ENCODE data around the gene CCT7. TPM values are rescaled to one million over a fixed set of nuclear protein-coding genes. Genes with fewer than 3 reads are reported as not detected.
"Not testable (repeated sequence)": the region's sequence is repeated elsewhere in the genome, so short reads cannot be mapped to it uniquely, and the experiment has no call there.

CCT7 gene
- polyA plus RNA-seq, 1 of the 3 experiments (the other 2 are of a cell fraction), result 369 TPM

GRCh38 chr2:73260338-73260984 is 26.4 kb downstream of the CCT7 start (continued):
- TF ChIP-seq, protein P1, sequence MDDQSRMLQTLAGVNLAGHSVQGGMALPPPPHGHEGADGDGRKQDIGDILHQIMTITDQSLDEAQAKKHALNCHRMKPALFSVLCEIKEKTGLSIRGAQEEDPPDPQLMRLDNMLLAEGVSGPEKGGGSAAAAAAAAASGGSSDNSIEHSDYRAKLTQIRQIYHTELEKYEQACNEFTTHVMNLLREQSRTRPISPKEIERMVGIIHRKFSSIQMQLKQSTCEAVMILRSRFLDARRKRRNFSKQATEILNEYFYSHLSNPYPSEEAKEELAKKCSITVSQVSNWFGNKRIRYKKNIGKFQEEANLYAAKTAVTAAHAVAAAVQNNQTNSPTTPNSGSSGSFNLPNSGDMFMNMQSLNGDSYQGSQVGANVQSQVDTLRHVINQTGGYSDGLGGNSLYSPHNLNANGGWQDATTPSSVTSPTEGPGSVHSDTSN (IDR thresholded peaks at IDR 0.05), result no peak
- TF ChIP-seq, protein P2, sequence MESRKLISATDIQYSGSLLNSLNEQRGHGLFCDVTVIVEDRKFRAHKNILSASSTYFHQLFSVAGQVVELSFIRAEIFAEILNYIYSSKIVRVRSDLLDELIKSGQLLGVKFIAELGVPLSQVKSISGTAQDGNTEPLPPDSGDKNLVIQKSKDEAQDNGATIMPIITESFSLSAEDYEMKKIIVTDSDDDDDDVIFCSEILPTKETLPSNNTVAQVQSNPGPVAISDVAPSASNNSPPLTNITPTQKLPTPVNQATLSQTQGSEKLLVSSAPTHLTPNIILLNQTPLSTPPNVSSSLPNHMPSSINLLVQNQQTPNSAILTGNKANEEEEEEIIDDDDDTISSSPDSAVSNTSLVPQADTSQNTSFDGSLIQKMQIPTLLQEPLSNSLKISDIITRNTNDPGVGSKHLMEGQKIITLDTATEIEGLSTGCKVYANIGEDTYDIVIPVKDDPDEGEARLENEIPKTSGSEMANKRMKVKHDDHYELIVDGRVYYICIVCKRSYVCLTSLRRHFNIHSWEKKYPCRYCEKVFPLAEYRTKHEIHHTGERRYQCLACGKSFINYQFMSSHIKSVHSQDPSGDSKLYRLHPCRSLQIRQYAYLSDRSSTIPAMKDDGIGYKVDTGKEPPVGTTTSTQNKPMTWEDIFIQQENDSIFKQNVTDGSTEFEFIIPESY (IDR thresholded peaks at IDR 0.05; ENCODE audit: borderline replicate concordance, low read depth), result no peak
- TF ChIP-seq CHD2 (IDR thresholded peaks at IDR 0.05; ENCODE audit: low read length, partially characterized antibody), result no peak

DNA sequence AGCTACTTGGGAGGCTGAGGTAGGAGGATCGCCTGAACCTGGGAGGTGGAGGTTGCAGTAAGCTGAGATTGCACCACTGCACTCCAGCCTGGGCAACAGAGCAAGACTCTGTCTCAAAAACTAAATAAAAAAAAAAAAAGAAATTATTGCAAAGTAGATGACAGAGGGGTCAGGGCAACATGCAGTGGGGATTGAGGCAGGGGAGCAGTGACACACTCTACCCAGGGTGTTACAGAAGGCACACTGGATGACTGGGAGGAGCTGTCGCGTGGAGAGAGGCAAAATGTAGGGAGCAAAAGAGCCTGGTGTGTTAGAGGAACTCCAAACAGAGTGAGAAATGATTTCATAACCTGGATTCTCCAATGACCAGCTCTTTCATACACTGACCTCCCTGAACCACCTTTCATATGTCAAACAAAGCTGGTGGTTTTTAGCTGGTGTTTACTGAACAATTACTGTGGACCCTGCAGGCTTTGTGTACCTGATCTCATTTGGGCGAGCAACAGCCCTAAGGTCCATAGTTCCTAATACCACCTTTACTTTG is 28.1 kb downstream of the CCT7 start:
- H3K27ac ChIP-seq (ENCODE audit: low read depth in 2 of 2, low read length in 1 of 2), result no peak overlapping the region
- no peak overlapping the region for H3K9ac ChIP-seq
- no peaks in the 10 kb centered on the region for H4K20me1 ChIP-seq (ENCODE audit: insufficient read depth)
- H3K4me1 ChIP-seq (ENCODE audit: control insufficient read depth in 1 of 2, insufficient read depth in 2 of 2, low read depth in 1 of 2, low read length in 1 of 2), result no peaks in the 10 kb centered on the region; a peak in 1 of 4 replicates
- H3K9me3 ChIP-seq, result no peaks in the 10 kb centered on the region
- H3K27me3 ChIP-seq (ENCODE audit: insufficient read depth), result no peaks in the 10 kb centered on the region
- H3K4me2 ChIP-seq, result no peak overlapping the region
- H3K9me2 ChIP-seq, result no peaks in the 10 kb centered on the region
- WGBS (ENCODE audit: low lambda C conversion rate), result 89% methylated on average over 4 of the region's 4 CpGs
- ChIA-PET CTCF (interaction anchor here (0.9 to 1.2 kb wide), 2 partner anchors 11 to 29 kb away, joined by 3 read pairs; no protein-coding TSS in a partner anchor), POLR2A (no interaction called here)
- TF ChIP-seq NFIC (IDR thresholded peaks at IDR 0.05; ENCODE audit: borderline replicate concordance) (no peak), USF1 (IDR thresholded peaks at IDR 0.05; ENCODE audit: borderline replicate concordance, low read depth) (no peak), MXI1 (IDR thresholded peaks at IDR 0.05; ENCODE audit: low read depth, low read length) (no peak), ELF1 (IDR thresholded peaks at IDR 0.05) (no peak), NRF1 (IDR thresholded peaks at IDR 0.05; ENCODE audit: low read depth, low read length) (no peak), TEAD4 (IDR thresholded peaks at IDR 0.05; ENCODE audit: borderline replicate concordance, insufficient read depth) (no peak), GATA2 (CRISPR knock-in tag; IDR thresholded peaks at IDR 0.05) (no peak)
- H3K36me3 ChIP-seq (replicated peaks in 1 of 2; ENCODE audit: control insufficient read depth in 1 of 2, insufficient read depth in 2 of 2, low read length in 1 of 2), result no peaks in the 10 kb centered on the region
- no peak for DNase-seq
- no peaks in the 10 kb centered on the region for H3K79me2 ChIP-seq (ENCODE audit: insufficient read depth)
- H3F3A ChIP-seq (replicated peaks; ENCODE audit: insufficient read depth), result no peaks in the 10 kb centered on the region
- no peak overlapping the region for H2AFZ ChIP-seq (ENCODE audit: low read depth)
- no peak overlapping the region for H3K4me3 ChIP-seq (ENCODE audit: low read depth in 2 of 2, low read length in 1 of 2)

GRCh38 chr2:73262691-73263429 is 28.8 kb downstream of the CCT7 start:
- POLR2A ChIA-PET; H4K20me1 ChIP-seq (ENCODE audit: insufficient read depth); H3K27me3 ChIP-seq (ENCODE audit: insufficient read depth); H3K9me3 ChIP-seq; H3F3A ChIP-seq (replicated peaks; ENCODE audit: insufficient read depth); H3K4me2 ChIP-seq; H3K4me1 ChIP-seq (ENCODE audit: control insufficient read depth in 1 of 2, insufficient read depth in 2 of 2, low read depth in 1 of 2, low read length in 1 of 2); H3K36me3 ChIP-seq (replicated peaks in 1 of 2; ENCODE audit: control insufficient read depth in 1 of 2, insufficient read depth in 2 of 2, low read length in 1 of 2); H3K9me2 ChIP-seq; H3K79me2 ChIP-seq (ENCODE audit: insufficient read depth); DNase-seq; H2AFZ ChIP-seq (ENCODE audit: low read depth); H3K9ac ChIP-seq; H3K4me3 ChIP-seq (ENCODE audit: low read depth in 2 of 2, low read length in 1 of 2); H3K27ac ChIP-seq (ENCODE audit: low read depth in 2 of 2, low read length in 1 of 2): not testable (repeated sequence)
- 92% methylated on average over 18 of the region's 18 CpGs for WGBS (ENCODE audit: low lambda C conversion rate)
- CTCF ChIA-PET, result interaction anchor here (1.2 kb wide), 1 partner anchor 11 kb away, joined by 3 read pairs; no protein-coding TSS in a partner anchor
